Measurements from ENCODE around the gene ABRACL. TPM values are rescaled to one million over a fixed set of nuclear protein-coding genes. Genes with fewer than 3 reads are reported as not detected.

The ABRACL gene
- total and polyA plus RNA-seq, 2 donors (not counting 3 experiments of a cell fraction or from before 2014, with no cell fraction given), result 54.4 to 87.4 TPM

- Histone ChIP-seq H3K79me2 (ENCODE audit: control insufficient read depth, insufficient read depth, low read length) (no peaks in the 10 kb centered on the region), H3K27ac (ENCODE audit: insufficient read depth, low read depth, low read length) (no peak overlapping the region), H3K4me3 (replicated peaks in 1 of 3; ENCODE audit: insufficient read depth in 1 of 3, low read depth in 1 of 3, low read length in 3 of 3) (no peak overlapping the region), H3K27me3 (ENCODE audit: control insufficient read depth in 2 of 2, insufficient read depth in 2 of 2, low read length in 2 of 2) (peaks cover 0 to 3% of the 10 kb centered on the region in 2 experiments), H3K4me1 (ENCODE audit: control insufficient read depth, extremely low read depth, insufficient read depth, low read length) (no peaks in the 10 kb centered on the region), H2AFZ (ENCODE audit: low read depth, low read length) (no peak overlapping the region), H3K36me3 (ENCODE audit: control insufficient read depth in 2 of 2, extremely low read depth in 1 of 2, insufficient read depth in 2 of 2, low read length in 2 of 2) (no peaks in the 10 kb centered on the region), H3K9me1 (replicated peaks; ENCODE audit: control insufficient read depth, extremely low read depth, insufficient read depth, low read length) (no peaks in the 10 kb centered on the region), H3K9me3 (replicated peaks; ENCODE audit: control insufficient read depth, insufficient read depth, low read length) (no peaks in the 10 kb centered on the region), H3K4me2 (ENCODE audit: insufficient read depth, low read length) (no peak overlapping the region), H3K9ac (replicated peaks; ENCODE audit: extremely low read depth, insufficient read depth, low read length) (no peak overlapping the region), H4K20me1 (replicated peaks; ENCODE audit: control insufficient read depth, extremely low read depth, insufficient read depth, low read length) (no peaks in the 10 kb centered on the region)
- dilution Hi-C loops (cut with MboI; ENCODE audit: extremely low pct_ligation_motif_present, low sequenced_read_pairs) (no loop called here), intact Hi-C loops (cut with micrococcal nuclease) (no loop called here)
- TF ChIP-seq JUN (IDR thresholded peaks at IDR 0.05; ENCODE audit: borderline replicate concordance, insufficient read depth, insufficient read length, low read depth), result no peak
- TF ChIP-seq POLR2A (IDR thresholded peaks at IDR 0.05; ENCODE audit: low read depth, low read length), result no peak
- TF ChIP-seq CTCF (IDR thresholded peaks at IDR 0.05; ENCODE audit: extremely low read depth in 1 of 2, insufficient read depth in 1 of 2, low read depth in 1 of 2, low read length in 2 of 2), result no peak
- TF ChIP-seq POLR2AphosphoS5 (IDR thresholded peaks at IDR 0.05; ENCODE audit: insufficient read depth, low read depth, low read length), result no peak
- TF ChIP-seq MAX (IDR thresholded peaks at IDR 0.05; ENCODE audit: insufficient read depth, insufficient read length), result no peak
- no peak for TF ChIP-seq EZH2 (IDR thresholded peaks at IDR 0.05; ENCODE audit: borderline replicate concordance, low read depth, low read length, severe bottlenecking)
- TF ChIP-seq GATA2 (IDR thresholded peaks at IDR 0.05; ENCODE audit: insufficient read depth, insufficient read length, low read depth, low read length), result no peak
- TF ChIP-seq MYC (IDR thresholded peaks at IDR 0.05; ENCODE audit: low read depth, low read length), result no peak
- TF ChIP-seq FOS (IDR thresholded peaks at IDR 0.05; ENCODE audit: borderline replicate concordance, insufficient read depth, low read length), result no peak
- no TSS peak for BruUV-seq (replicated peaks)
- ChIA-PET POLR2A (no interaction called here), CTCF (interaction anchor here (0.6 to 1.0 kb wide), 2 partner anchors 19 to 36 kb away, joined by 3 read pairs; no protein-coding TSS in a partner anchor)
- no peak for FAIRE-seq
- no peak for DNase-seq (ENCODE audit: low read depth, low spot score)
Observed at GRCh38 chr6:139007428-139007827, 21.1 kb upstream of the ABRACL start.
